ENCODE data around the gene IQSEC3.
"Not testable (repeated sequence)": the region's sequence is repeated elsewhere in the genome, so short reads cannot be mapped to it uniquely, and the experiment has no call there.

The IQSEC3 gene

DNA sequence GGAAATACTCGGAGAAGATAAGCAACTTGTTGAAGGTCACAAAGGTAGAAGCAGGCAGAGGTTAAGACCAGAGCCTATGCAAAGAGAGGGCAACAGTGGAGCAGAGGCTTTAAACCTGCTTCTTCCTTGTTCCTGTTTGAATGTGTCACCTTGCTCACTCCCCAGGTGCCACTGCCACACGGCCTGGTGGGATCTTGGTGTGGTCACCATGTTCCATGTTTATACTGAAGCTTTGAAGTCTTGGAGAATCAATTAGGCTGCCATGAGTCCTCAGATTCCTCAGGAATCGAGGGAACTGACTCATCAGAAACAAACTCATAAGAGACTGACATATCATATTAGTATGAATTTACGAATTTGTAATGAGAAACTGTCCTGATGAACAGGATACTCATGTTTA is 46.8 kb downstream of the IQSEC3 start:
- DNase-seq, result no peak

DNA sequence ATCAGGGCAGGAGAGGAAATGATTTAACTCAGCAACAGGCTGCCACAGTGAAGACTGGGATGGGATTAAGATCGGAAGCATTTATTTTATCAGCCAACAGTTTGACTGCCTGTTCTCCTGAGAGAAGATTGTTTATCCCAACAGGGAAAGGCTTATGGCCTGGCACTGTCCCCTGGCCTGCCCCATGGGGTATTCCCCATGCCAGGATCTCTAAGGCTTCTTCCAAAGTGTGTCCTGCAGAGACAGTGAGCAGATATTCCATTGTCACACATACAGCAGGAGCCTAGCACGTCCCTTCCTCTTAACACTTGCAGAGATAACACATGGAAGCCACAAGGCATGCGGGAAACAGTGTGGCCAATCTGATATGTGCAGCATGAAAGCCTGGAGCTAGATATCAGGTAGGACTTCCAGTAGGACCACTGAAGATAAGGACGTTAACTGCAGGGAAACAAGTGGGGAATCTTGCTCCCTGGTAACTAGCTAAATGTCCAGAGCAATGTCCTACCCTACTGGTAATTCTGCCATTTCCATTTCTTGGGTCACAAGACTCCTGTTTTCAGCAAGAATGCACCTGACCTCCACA is 48.2 kb downstream of the IQSEC3 start:
- DNase-seq, result no peak

DNA sequence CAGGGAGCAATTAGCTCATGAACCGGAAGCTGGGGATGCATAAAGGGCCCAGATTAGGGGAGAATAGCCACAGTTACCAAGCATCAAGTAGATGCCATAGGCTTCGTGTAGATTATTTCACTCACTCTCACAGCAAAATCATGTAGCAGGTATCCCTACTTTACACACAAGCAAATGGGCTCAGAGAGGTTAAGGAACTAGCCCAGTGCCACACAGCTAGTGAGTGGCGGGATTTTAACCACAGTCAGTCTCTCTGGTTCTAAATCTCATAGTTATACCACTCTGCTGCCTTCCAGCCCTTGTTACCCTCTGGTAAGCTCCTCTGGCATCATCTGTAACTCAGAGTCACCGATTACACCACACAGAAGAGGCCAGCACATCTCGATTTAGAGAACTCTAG is 49.0 kb downstream of the IQSEC3 start:
- DNase-seq, result no peak

DNA sequence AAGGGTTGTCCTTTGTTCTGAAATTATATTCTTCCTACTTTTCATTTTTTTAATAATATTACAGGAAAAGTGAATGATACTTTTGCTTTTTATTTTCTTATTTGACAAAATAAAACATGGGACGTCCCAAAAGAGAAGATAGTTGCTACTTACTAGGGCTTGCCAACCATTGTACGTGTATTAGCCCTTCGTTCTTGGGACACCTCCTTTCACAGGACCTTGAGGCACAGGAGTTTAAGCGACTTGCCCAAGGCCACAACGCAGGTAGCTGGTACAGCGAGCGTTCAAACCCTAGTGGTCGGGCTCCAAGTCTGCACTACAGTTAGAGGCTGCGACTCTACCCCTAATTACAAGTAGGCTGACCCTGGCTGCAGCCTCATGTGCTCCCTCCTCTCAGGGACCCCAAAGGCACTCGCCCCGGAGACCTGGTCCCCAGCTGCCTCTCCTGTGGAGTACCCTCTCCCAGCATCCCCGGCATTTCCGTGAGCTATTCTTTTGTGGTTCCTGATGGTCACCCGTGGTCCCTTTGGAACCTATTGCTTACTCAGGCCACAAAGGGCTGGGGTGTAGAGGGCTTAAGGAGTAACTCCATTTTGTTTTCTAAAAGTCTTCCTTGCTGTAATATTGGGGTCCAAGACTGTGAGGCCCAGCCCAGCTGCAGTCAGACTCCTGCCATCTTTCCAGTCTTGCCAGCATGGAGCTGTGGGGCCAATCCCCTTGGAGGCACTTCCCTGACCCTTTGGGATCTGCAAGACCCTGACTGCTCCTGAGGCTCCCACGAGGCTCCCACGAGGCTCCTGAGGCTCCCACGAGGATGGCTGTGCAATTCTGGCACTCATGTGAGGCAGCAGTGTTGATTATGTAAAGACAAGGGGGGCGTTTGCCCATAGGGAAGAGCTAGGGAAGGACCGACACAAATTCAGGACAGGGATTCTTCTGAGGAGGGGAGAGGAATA is 49.7 kb downstream of the IQSEC3 start:
- DNase-seq, result no peak

DNA sequence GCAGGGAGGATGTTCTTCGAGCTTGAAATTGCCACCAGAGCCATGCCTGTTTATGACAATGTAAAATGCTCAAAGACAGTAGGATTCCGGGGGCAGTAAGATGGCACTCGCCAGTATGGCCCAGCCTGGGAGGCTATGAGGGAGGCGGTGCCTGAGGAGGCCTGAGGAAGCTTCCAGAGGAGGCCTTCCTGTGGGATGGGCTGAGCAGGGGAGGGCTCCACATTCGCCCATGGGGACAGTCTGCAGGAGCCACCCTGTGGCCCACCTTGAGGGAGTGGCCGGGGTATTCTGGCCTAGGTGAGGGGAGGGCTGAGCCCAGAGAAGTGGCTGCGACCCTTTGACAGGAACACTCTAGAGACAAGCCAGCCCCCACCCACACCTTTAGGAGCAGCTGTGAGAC is 50.7 kb downstream of the IQSEC3 start:
- DNase-seq, result no peak

DNA sequence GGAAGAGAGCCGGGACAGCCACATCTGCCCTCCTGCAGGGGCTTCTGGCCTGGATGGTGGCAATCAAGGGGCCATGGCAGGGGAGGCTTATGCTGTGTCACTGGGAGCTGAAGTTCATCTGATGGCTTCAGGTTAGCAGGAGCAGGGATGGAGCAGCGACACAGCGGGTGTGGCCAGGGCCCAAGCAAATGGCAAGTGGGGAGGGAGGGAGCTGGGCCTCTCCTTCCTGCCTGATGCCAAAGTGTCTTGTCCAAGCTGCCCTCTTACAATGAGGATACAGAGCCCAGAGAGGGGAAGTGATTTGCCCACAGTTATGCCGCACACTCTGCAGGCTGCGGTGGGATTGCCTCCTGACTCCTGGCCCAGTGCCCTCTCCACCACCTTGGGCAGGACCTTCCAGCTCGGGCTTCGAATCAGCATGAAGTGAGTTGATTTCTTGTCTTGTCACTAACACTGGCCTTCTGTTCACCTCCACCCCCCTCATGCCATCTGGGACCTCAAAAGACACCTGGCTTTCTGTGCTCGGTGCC is 51.3 kb downstream of the IQSEC3 start:
- DNase-seq, result no peak

DNA sequence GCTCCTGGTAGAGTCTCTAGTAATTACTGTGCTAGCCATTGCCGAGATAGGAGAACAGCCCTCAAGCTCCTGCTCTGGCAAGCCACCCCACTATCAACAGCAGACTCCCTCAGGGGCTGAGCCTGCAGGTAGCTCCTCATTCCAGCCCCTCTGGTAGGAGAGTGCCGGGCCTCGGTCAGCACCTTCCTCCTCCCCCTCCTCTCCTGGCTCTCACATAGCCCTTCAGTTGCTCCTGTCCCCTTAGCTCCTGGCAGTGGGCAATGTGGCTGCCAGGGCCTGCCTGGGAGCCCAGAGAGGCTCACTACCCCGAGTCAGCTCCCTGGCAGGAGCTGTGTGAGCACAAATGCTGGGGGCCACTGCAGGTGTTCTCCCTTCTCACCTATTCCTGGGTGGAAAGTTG is 52.0 kb downstream of the IQSEC3 start:
- DNase-seq, result no peak

DNA sequence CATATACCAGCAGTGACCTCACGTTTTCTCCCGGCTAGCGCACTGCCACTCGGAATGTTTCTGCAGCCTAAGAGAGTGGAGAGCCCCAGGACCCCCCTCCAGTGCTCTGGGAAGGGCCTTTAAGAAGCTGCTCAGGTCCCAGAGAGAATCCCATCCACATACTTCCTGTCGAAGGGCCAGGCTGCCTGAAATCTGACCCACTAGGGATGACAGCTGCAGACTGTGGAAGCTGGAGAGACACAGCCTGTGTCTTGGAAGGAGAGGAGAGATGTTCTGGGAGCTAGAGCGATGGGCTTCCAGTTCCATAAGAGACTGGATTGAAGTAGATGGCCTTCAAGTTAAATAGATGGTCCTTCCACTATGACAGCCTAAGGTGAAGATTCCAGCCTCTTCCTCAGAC is 54.4 kb downstream of the IQSEC3 start:
- no peak for DNase-seq

DNA sequence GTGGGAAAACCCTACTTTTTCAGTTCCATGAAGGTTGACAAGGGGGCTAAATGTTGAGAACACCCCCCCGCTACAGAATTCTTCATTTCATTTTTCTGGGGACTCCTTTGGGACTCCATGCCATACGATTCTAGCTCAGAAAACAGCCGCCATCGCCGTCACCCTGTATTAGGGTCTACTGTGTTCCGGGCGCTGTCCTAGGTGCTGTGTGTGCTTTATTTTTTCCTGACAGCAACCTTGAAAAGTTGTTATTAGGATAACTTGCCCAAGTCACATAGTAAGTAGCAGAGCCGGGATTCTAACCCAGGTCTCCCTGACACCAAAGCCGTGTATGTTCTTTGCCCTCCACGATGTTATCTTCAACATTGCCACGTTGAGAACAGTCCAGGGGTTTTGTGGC is 55.1 kb downstream of the IQSEC3 start:
- no peak for DNase-seq

DNA sequence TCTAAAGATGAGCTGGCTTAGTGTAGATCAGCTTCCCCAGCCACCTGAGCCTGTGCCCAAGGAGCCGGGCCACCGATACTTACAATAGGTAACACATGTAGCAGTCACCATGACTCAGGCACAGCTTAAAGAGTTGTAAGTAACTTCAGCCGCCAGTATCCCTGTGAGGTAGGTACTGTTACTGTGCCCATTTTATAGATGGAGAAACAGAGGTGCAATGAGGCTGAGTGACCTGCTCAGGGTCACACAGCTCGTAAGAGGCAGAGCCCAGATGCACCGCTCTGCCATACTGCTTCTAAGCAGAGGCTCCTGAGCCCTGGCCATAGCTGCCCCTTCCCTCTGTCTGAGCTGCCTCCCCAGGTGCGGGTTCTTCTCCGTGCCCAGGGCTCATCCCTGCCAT is 58.5 kb downstream of the IQSEC3 start:
- no peak for DNase-seq

DNA sequence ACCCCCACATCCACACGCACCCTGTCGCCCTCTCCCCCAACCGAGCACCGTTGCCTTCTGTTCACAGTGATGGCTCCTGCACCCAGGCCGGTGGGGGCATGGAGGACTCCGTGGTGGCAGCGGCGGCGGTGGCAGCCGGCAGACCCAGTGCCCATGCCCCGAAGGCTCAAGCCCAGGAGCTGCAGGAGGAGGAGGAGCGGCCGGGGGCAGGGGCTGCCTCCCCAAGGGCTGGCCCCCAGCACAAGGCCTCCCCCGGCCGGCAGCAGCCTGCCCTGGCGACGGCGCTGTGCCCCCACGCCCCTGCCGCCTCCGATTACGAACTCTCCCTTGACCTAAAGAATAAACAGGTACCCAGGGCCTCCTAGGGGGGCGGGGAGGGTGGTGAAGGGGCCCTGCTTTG is 59.0 kb downstream of the IQSEC3 start:
- DNase-seq, result no peak

DNA sequence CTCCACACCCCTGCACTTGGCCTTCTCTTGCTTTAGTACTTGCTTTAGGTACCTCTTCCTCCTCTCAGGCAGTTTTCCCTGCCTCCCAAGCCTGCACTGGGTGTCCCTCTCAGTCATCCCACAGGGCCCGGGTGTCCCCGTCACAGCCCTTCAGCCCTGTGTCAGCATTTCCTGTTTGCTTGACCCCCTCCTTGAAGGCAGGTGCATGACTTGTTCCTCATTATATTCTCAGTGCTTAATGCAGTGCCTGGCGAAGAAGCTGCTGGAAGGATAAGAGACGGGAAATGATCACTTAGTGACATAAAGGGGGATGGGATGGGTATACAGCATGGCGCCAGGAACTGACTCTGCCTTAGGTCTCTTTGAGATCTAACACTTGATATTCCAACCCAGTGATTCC is 61.5 kb downstream of the IQSEC3 start:
- DNase-seq, result no peak

DNA sequence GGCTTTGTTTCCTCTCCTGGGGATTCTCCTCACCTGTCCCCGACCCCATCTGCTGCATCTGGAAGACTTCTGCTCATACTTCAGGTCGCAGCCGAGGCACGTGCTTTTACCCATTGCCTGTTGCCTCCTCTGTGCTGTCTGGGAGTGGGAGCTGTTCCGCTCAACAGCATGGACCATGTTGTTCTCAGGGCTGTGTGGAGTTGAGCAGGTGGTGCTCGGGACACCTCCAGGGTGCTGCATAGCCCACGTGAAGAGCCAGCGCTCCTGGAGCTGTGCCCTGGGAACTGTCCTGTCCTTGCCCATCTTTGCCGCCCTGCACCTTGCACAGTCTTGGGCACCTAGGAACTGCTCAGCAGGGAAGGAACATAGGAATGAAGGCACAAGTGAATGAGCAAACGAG is 62.4 kb downstream of the IQSEC3 start:
- DNase-seq, result no peak

DNA sequence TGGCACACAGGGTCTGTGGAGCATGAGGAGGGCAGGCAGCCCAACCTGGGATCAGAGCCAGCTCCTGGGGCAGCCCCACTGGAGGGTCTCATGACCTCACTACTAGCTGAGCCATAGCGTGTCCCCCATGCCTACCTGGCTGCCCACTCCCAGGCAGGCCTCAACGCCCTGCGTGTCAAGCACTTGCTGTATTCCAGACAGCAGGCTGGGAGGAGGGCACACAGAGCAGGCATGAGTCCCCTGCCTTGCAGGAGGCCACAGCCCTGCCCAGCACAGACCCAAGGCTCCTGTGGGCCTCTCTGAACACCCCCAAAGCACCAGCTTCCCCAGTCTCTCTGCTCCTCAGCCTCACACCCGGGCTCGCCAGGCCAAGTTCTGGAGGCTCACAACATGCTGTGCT is 64.0 kb downstream of the IQSEC3 start:
- no peak for DNase-seq

DNA sequence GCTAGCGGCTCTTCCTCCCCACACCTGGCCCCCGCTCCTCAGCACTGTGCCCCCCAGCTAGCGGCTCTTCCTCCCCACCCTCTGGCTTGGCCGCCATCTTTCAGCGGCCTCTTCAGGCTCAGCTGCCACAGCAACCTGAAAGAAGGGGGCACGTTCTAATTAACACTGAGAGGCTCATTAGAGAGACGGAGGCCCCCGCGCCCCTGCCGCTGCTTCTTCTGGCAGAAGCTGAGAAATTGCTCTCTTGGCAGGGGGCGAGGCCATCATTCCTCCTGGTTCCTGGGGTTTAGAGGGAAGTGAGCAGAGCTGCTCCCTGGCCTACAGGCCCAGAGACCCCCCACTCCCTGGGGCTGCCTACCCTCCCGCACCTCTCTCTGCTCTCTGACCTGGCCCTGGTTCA is 64.4 kb downstream of the IQSEC3 start:
- DNase-seq, result no peak

DNA sequence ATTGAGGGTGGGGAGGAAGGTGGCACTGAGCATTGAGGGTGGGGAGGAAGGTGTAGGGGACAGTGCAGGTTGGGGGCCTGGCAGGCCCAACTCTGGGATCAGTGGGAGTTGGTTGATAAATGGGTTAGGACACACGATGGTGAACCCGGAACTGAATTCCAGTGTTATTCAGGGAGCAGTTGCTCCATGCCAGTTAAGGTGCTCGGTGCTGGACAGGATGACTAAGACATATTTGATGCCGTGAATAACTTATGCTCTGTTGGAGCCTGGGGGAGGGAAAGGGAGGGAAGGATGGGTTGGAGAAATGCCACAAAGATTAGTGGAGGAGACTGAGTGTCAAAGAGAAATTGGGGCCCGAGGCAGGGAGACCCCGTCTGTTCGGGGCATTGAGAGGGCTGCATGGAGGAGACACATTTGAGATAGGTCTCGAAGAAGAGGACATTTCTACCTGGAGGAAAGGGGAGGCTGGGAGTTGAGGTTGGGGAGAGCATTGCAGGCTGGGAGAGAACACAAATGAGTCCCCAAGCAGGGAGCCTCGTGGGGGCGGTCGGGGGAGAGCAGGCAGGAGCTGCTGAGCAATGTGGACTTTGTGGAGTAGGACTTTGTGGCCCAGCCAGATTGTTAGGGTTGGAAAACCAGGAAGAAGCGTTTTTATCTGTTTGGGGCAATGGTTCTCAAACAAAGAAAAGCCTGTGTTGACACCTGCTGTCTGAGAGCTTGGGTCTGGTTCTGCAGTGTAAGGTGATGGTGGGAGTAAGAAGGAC is 65.3 kb downstream of the IQSEC3 start:
- DNase-seq, result no peak

DNA sequence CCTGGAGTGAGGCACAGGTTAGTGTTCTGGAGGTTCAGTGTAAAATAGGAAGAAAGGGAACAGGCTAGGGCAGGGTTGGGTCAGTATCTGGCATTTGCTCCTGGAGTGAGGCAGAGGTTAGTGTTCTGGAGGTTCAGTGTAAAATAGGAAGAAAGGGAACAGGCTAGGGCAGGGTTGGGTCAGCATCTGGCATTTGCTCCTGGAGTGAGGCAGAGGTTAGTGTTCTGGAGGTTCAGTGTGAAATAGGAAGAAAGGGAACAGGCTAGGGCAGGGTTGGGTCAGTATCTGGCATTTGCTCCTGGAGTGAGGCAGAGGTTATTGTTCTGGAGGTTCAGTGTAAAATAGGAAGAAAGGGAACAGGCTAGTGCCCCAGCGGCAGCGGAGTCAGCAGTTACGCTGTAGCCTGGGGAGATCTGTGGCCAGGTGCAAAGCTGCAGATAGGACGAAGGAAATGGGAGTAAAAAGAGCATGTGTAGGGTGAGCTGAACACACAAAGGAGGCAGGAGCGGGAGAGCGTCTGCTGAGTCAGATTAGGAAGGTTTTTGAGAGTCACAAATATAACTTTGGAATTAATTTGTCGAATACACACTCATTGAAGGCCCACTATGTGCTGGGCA is 67.2 kb downstream of the IQSEC3 start:
- DNase-seq, result not testable (repeated sequence)

DNA sequence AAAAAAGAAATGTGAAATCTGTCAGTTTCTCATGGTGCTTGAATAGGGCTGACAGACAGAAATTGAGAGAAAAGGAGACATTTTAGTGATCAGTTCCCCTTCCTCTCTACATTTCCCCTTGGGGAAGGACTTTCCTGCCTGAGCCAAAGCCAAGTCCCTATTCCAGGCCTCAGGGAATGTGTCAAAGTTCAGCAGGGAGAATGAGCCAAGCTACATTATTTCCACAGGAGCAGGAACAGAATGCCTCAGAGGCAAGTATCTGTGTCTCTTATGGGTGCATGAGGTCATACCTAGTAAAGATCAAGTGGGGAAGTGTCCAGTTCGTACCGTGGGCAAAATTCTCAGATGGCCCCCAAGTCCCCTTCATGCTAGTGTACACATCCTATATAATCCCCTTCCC is 68.6 kb downstream of the IQSEC3 start:
- no peak for DNase-seq

DNA sequence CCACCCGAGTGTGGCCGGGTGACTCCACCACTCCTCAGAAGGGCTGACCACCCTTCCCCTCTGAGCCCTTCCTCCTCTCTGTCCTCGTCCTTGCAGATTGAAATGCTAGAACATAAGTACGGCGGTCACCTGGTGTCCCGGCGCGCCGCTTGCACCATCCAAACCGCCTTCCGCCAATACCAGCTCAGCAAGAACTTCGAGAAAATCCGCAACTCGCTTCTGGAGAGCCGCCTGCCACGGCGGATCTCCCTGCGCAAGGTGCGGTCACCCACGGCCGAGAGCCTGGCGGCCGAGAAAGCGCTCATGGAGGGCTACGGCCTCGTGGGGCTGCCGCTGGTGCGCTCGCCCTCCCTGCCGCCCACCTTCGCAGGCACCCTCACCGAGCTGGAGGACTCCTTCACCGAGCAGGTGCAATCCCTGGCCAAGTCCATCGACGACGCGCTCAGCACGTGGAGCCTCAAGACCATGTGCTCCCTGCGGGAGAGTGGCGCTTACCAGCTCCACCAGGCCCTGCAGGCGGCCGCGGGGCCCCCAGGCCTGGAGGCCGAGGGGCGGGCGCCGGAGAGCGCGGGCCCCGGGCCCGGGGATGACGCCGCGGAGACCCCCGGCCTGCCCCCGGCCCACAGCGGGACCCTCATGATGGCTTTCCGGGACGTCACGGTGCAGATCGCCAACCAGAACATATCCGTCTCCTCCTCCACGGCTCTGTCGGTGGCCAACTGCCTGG is 71.8 kb downstream of the IQSEC3 start:
- DNase-seq, result no peak

DNA sequence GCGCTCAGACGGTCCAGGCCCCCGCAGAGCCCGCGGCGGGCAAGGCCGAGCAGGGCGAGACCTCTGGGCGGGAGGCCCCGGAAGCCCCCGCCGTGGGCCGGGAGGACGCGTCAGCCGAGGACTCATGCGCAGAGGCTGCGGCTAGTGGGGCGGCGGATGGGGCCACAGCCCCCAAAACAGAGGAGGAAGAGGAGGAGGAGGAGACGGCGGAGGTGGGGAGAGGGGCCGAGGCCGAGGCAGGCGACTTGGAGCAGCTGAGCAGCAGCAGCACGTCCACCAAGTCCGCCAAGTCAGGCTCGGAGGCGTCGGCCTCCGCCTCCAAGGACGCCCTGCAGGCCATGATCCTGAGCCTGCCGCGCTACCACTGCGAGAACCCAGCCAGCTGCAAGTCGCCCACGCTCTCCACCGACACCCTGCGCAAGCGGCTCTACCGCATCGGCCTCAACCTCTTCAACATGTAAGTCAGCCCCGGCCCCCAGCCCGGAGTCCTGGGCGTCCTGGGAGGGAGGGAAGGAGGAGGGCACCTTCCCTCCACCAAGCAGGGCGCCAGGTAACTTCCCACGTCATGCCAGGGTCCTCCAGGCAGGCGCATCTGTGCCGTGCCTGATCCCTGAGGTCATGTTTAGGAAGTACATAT is 72.4 kb downstream of the IQSEC3 start:
- DNase-seq, result peak; percentile 68

DNA sequence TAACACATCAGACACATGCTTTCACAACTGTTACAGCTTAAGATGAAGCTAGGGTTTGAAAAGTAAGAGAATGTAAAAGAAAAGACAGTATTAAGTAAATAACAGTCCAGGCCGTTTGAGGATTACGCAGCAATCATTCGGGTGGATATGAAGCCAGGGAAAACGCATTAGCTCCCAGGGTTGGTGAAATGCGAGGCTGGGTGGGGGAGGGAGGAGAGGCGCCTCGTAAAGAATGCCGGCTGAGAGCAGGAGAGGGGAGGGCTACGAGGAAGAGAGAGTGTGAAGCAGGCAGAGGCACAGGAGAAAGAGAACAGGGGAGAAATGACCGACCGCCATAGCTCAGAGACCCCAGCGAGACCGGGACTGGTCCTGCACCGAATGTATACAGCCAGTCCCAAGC is 73.0 kb downstream of the IQSEC3 start:
- peak; percentile 41 for DNase-seq

DNA sequence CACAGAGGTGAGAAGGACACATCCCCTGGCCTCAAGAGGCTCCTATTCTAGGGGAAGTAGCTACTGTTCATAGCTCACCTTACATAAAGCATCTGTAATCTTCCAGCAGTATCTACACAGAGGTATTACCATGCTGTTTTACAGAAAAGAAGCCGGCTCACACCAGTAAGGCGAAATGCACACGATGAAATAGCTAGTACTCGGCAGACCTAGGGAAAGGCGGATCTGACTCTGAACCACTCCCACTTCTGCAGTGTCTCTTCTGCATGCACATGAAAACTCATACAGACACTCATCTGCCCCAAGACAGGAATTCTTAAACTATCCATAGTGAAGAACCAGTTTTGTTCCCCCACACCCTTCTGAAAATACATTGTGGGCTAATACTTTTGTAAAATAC is 73.6 kb downstream of the IQSEC3 start:
- DNase-seq, result no peak
